ENCODE data around the gene FSIP1.

The FSIP1 gene

GRCh38 chr15:39784638-39785037 lies 2.0 kb upstream of the FSIP1 start:
- Histone ChIP-seq H3K4me1 (no peaks in the 10 kb centered on the region), H3K9me3 (no peaks in the 10 kb centered on the region), H3K36me3 (no peaks in the 10 kb centered on the region), H3K27me3 (no peaks in the 10 kb centered on the region), H3K4me3 (ENCODE audit: low read depth, low read length) (no peak overlapping the region)
- DNase-seq, result no peak
- TF ChIP-seq CTCF (IDR thresholded peaks at IDR 0.05; ENCODE audit: low read depth, low read length), result no peak

DNA sequence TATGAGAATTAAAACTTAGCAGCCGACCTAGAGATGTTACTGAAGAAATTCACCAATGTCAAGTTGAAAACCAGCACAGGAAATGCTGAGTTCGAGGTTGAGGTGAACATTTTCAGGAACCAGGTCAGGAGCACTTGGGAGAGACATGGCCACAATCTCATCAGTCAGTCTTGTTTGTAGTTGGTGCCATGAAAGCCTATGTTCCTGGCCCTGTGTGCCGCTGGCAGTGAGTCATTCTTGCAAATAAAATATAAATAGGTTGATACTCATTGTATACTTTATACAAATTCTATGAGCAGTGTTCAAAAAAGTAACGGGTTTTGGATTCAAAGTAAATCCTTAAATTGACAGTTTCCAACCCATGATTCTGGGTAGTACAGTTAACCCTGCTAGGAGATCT lies 1.5 kb upstream of the FSIP1 start:
- peak overlapping the region; percentile 98 for H3K4me3 ChIP-seq (ENCODE audit: low read depth, low read length)
- H3K36me3 ChIP-seq, result no peaks in the 10 kb centered on the region
- DNase-seq, result no peak
- H3K9me3 ChIP-seq, result no peaks in the 10 kb centered on the region
- H3K4me1 ChIP-seq, result no peaks in the 10 kb centered on the region
- H3K27me3 ChIP-seq, result no peaks in the 10 kb centered on the region
- no peak for TF ChIP-seq CTCF (IDR thresholded peaks at IDR 0.05; ENCODE audit: low read depth, low read length)

DNA sequence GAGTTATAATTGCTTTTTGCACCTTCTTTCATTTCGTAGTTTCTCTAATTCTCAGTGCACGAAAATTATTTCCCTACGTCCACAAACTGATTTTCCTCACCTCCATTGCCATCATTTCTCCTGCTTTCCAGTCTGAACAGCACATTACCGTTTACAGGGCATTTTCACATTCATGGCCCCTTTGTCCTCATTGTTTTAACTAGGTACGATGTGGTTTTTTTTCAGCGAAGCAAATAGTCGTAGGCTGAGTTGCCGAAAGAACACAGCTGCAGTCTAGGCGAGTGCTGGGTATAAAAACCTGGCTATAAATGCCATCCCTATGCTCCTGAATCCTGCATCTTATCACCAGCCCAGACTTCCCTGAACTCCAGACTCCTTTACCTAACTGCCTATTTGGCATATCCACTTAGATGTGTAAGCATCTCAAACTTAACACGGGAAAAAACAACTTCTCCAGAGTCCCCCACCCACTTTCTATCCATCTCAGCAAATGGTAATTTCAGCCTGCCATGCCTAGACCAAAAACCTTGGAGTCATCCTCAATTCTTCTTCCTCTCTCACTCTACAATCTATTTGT lies 691 bp upstream of the FSIP1 start:
- TF ChIP-seq CTCF (IDR thresholded peaks at IDR 0.05; ENCODE audit: low read depth, low read length), result no peak
- Histone ChIP-seq H3K4me1 (no peaks in the 10 kb centered on the region), H3K36me3 (no peaks in the 10 kb centered on the region), H3K4me3 (ENCODE audit: low read depth, low read length) (peak overlapping the region; percentile 98), H3K27me3 (no peaks in the 10 kb centered on the region), H3K9me3 (no peaks in the 10 kb centered on the region)
- DNase-seq, result no peak

DNA sequence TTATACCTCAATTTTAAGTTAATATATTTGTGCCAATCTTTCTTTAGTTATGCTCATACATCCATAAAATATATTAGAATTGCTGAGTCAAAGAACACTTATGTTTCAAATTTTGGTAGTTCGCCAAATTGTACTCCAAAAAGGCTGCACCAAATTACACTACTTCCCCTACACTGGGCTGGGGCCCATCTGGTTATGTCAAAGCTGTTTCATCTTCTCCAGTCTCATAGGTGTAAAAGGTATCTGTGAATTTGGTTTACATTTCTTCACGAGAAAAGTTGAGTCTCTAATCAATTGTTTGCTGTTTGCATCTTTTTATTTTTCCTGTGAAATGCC lies 706 bp downstream of the FSIP1 start:
- no peak for DNase-seq
- Histone ChIP-seq H3K9me3 (no peaks in the 10 kb centered on the region), H3K4me3 (ENCODE audit: low read depth, low read length) (peak overlapping the region; percentile 98), H3K27me3 (no peaks in the 10 kb centered on the region), H3K4me1 (no peaks in the 10 kb centered on the region), H3K36me3 (no peaks in the 10 kb centered on the region)
- TF ChIP-seq CTCF (IDR thresholded peaks at IDR 0.05; ENCODE audit: low read depth, low read length), result no peak

DNA sequence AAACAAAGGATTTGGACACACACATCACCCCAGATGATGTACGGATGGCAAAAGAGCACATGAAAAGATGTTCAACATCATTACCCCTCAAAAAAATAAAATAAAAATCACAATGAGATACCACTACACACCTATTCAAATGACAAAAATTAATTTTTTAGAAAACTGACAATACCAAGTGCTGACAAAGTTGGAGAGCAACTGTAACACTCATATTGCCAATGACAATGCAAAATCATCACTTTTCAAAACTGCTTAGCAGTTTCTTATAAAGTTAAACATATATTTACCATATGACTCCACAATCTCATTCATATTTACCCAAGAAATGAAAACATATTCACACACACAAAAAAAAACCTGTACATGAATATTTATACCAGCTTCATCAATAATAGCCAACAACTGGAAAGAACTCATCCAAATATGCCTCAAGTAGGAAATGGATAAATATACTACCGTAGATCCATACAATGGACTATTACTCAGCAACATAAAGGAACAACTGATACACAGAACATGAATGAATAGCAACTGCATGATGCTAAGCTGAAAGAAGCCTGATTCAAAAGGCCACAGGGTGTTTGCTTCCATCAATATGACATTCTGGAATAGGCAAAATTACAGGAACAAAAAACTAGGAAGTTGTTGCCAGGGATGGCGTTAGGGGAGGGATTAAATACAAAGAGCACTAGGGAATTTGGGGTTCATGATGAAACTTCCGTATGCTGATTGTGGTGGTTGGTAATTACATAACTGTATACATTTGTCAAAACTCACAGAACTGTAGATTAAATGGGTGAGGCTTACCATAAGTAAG lies 1.3 kb downstream of the FSIP1 start:
- H3K4me1 ChIP-seq, result no peaks in the 10 kb centered on the region
- no peak for TF ChIP-seq CTCF (IDR thresholded peaks at IDR 0.05; ENCODE audit: low read depth, low read length)
- no peaks in the 10 kb centered on the region for H3K36me3 ChIP-seq
- H3K4me3 ChIP-seq (ENCODE audit: low read depth, low read length), result no peak overlapping the region
- no peak for DNase-seq
- no peaks in the 10 kb centered on the region for H3K9me3 ChIP-seq
- no peaks in the 10 kb centered on the region for H3K27me3 ChIP-seq

DNA sequence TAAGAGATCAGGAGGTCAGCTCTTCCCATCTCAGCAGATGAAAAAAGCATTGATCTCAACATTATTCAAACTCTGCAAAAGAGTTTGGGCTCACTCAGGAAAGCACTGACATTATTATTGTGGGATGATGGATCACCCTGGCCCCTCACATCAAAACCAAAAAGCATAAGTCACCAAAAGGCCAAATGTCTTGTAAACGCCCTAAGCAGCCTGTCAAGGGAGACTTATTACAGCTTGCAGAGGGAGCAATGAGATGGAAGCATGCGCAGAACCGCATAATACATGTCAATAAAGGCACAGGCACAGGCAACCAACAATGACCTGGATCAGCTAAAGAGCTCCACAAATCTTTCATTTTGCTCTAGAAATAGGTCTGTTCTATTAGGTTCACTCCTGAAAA lies 4.6 kb downstream of the FSIP1 start:
- Histone ChIP-seq H3K36me3 (no peaks in the 10 kb centered on the region), H3K9me3 (no peaks in the 10 kb centered on the region), H3K27me3 (no peaks in the 10 kb centered on the region), H3K4me3 (ENCODE audit: low read depth, low read length) (no peak overlapping the region), H3K4me1 (peaks cover 6% of the 10 kb centered on the region)
- TF ChIP-seq CTCF (IDR thresholded peaks at IDR 0.05; ENCODE audit: low read depth, low read length), result no peak
- DNase-seq, result no peak
